MCF 10A (cell line): ENCODE results near the gene PRKCQ. TPM values are rescaled to one million over a fixed set of nuclear protein-coding genes. Genes with fewer than 3 reads are reported as not detected.

Experiments
- BruUV-seq: library from RNA; stranded (reverse); fragments of 400-500 nt; replicated peaks from 2 replicates; lab custom pipeline; 2021; lab: Mats Ljungman, UMichigan
- CTCF ChIA-PET: fragments of 300-600 bp; sonication (Branson Sonifier 250); formaldehyde crosslinking; extraction: SDS; loops from one replicate; lab custom pipeline; 2021; ENCODE audit warnings: antibody characterized with exemption, inconsistent platforms; lab: Yijun Ruan, JAX
- POLR2A ChIA-PET: fragments of 300-600, 350-650 bp; sonication (Branson Sonifier 250); formaldehyde crosslinking; extraction: SDS; loops from one replicate; lab custom pipeline; 2020; ENCODE audit warnings: antibody characterized with exemption, inconsistent platforms; lab: Yijun Ruan, JAX
- DNase-seq: peaks from one replicate; pipeline ENCODE4 v3.0.0-alpha.2; 2018; ENCODE audit not compliant: unreplicated experiment
- H3K27ac Mint-ChIP-seq: one replicate; pipeline ENCODE4 v1.8.0; 2022; ENCODE audit warnings: mild to moderate bottlenecking, low read depth, mixed read lengths; ENCODE audit not compliant: unreplicated experiment
- H3K27me3 Mint-ChIP-seq: one replicate; pipeline ENCODE4 v1.8.0; 2022; ENCODE audit warnings: mixed read lengths; ENCODE audit not compliant: insufficient read depth, unreplicated experiment
- H3K36me3 Mint-ChIP-seq: one replicate; pipeline ENCODE4 v1.8.0; 2022; ENCODE audit warnings: mild to moderate bottlenecking, moderate library complexity, mixed read lengths; ENCODE audit not compliant: insufficient read depth, unreplicated experiment
- H3K4me1 Mint-ChIP-seq: one replicate; pipeline ENCODE4 v1.8.0; 2022; ENCODE audit warnings: mixed read lengths; ENCODE audit not compliant: insufficient read depth, unreplicated experiment
- H3K4me3 Mint-ChIP-seq: one replicate; pipeline ENCODE4 v1.8.0; 2022; ENCODE audit warnings: mild to moderate bottlenecking, moderate library complexity, mixed read lengths; ENCODE audit not compliant: unreplicated experiment
- H3K9me3 Mint-ChIP-seq: one replicate; pipeline ENCODE4 v1.8.0; 2022; ENCODE audit warnings: mixed read lengths; ENCODE audit not compliant: unreplicated experiment
- intact Hi-C: fragments of 100-400 bp; cut with micrococcal nuclease; formaldehyde crosslinking; loops from 2 replicates; pipeline ENCODE4 v1.14.1; 2022
- total RNA-seq: library from RNA; stranded (reverse); gene quantifications from 2 replicates; pipeline ENCODE4 v1.2.3, GENCODE V29; 2022
- TF ChIP-seq, protein P1 (sequence below): fragments of 200-600 bp; IDR thresholded peaks from one replicate; pipeline ENCODE4 v1.8.0; 2022; ENCODE audit warnings: antibody characterized with exemption, mild to moderate bottlenecking; ENCODE audit not compliant: unreplicated experiment

The PRKCQ gene
- total RNA-seq, 1 experiment from 2014 or later = 0.44 TPM

DNA sequence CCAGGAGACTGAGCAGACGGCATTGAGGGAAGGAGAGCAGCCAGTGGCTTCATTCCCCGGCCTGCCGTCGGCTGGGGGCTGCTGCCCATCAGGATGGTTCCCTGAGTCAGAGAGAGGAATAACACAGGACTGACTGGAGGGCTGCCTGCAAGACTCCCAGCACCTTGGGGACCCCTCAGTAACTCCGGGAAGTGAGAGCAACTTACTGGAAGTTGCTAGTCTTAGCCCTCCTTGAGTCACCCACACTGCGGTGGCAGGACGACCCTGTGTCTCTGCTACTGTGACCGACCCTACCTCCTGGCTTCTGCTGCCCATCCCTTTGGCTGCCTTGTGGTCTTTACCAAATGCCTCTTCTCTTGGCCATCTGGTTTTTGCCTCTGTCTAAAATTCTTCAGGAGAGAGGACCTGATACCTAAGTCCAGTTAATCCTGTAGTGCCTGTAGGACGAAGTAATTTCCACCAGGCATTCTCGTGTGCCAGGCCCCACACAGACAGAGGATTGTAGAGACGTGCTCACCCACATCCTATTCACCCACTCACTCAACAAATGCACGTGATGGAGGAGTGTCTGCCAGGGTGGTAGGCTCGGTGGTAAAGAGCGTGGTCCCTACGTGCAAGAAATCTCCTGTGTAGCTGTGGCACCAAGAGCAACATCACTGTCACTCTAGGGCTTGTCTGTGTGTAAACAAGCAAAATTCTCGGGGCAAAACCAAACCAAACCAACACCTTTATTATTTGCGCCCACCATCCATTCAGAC lies 156.5 kb downstream of the PRKCQ start:
- TF ChIP-seq, protein P1, sequence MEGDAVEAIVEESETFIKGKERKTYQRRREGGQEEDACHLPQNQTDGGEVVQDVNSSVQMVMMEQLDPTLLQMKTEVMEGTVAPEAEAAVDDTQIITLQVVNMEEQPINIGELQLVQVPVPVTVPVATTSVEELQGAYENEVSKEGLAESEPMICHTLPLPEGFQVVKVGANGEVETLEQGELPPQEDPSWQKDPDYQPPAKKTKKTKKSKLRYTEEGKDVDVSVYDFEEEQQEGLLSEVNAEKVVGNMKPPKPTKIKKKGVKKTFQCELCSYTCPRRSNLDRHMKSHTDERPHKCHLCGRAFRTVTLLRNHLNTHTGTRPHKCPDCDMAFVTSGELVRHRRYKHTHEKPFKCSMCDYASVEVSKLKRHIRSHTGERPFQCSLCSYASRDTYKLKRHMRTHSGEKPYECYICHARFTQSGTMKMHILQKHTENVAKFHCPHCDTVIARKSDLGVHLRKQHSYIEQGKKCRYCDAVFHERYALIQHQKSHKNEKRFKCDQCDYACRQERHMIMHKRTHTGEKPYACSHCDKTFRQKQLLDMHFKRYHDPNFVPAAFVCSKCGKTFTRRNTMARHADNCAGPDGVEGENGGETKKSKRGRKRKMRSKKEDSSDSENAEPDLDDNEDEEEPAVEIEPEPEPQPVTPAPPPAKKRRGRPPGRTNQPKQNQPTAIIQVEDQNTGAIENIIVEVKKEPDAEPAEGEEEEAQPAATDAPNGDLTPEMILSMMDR = no peak
- DNase-seq = no peak
- POLR2A ChIA-PET = no interaction called here
- intact Hi-C loops = no loop called here
- H3K4me3 Mint-ChIP-seq = no peak overlapping the region
- no peak overlapping the region for H3K27ac Mint-ChIP-seq
- CTCF ChIA-PET = no interaction called here
- peaks cover 6% of the 10 kb centered on the region for H3K4me1 Mint-ChIP-seq
- no peaks in the 10 kb centered on the region for H3K27me3 Mint-ChIP-seq
- no peaks in the 10 kb centered on the region for H3K9me3 Mint-ChIP-seq
- H3K36me3 Mint-ChIP-seq = no peaks in the 10 kb centered on the region
- BruUV-seq = no TSS peak

DNA sequence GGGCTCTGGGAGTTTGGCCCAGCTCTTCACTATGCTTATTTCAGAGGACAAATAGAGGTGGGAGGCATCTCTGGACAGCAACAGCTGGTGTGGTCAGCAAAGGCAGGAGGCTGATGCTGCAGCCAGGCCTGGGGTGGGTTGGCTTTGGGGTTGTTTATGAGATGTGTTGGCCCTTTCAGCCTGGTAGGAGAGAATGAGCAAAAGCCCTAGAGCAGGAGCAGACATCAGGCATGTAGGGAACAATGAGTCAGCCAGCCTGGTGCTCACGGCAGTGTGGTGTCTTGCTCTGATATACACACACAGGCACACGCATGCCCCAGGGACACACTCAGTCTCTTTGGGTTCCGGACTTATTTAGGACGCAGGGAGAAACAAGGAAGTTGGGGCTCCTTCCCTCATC lies 157.1 kb downstream of the PRKCQ start:
- no peaks in the 10 kb centered on the region for H3K27me3 Mint-ChIP-seq
- POLR2A ChIA-PET = no interaction called here
- no peak overlapping the region for H3K4me3 Mint-ChIP-seq
- no peaks in the 10 kb centered on the region for H3K36me3 Mint-ChIP-seq
- peak; percentile 41 for DNase-seq
- peaks cover 6% of the 10 kb centered on the region for H3K4me1 Mint-ChIP-seq
- TF ChIP-seq, protein P1 = no peak
- H3K27ac Mint-ChIP-seq = no peak overlapping the region
- CTCF ChIA-PET = interaction anchor here (2.5 kb wide), 1 partner anchor 245 kb away, joined by 11 read pairs; no protein-coding TSS in a partner anchor
- no peaks in the 10 kb centered on the region for H3K9me3 Mint-ChIP-seq
- BruUV-seq = no TSS peak
- intact Hi-C loops = no loop called here

DNA sequence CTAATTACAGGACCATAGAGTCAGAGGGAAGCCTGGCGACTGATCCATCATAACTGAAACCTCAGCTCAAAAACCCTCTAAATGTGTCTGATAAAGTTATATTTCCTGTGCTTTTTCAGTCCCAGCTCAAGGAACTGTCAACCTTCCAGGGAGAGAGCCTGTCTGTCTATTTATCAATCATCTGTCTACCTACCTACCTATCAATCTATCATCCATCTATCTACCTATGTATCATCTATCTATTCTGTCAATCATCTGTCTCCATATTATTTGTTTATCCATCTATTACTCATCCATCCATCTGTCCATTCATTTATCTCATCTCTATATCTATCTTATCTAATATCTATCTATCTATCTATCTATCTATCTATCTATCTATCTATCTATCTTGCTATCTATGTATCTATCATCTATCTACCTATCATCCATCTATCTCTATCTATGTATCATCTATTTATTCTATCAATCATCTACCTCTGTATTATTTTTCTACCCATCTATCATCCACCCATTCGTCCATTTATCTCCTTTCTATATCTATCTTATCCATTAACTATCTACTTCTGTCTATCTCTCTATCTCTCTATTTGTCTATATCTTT lies 161.4 kb downstream of the PRKCQ start:
- Mint-ChIP-seq H3K4me1 (peaks cover 6% of the 10 kb centered on the region), H3K27me3 (peaks cover 11% of the 10 kb centered on the region), H3K36me3 (no peaks in the 10 kb centered on the region), H3K4me3 (no peak overlapping the region), H3K27ac (no peak overlapping the region), H3K9me3 (no peaks in the 10 kb centered on the region)
- BruUV-seq = no TSS peak
- TF ChIP-seq, protein P1 = no peak
- no peak for DNase-seq
- CTCF ChIA-PET = interaction anchor here (0.6 to 5.8 kb wide), 3 partner anchors 249 to 828 kb away, joined by 3 to 54 read pairs (median 3); no protein-coding TSS in a partner anchor
- POLR2A ChIA-PET = interaction anchor here (0.9 kb wide), 1 partner anchor 249 kb away, joined by 8 read pairs; no protein-coding TSS in a partner anchor
- intact Hi-C loops = no loop called here

DNA sequence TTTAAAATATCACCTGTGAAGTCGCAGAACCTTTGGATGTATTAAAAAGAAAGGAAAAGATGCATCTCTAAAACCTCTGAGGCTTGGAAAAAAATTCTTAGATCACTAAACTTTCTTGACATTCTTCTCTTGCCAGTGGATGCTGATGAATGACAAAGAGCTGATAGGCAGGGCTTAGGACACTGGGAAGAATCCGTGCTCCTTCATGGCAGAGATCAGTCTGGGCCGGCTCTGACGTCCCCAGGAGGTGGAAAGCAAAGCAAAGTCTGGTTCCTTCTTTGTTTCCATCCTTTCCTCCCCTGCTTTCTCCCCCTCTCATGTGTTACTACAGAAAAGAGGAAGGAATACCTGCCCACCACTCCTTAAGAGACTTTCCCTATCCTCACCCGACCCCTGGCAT lies 161.9 kb downstream of the PRKCQ start:
- Mint-ChIP-seq H3K27me3 (peaks cover 14% of the 10 kb centered on the region), H3K4me1 (peaks cover 5% of the 10 kb centered on the region)
- CTCF ChIA-PET = interaction anchor here (0.6 to 5.8 kb wide), 4 partner anchors 16 to 253 kb away, joined by 3 to 54 read pairs (median 4); no protein-coding TSS in a partner anchor

More for the DNA sequence above, 161.9 kb downstream of the PRKCQ start:
- POLR2A ChIA-PET = interaction anchor here (0.9 kb wide), 1 partner anchor 250 kb away, joined by 8 read pairs; no protein-coding TSS in a partner anchor
- Mint-ChIP-seq H3K9me3 (no peaks in the 10 kb centered on the region), H3K36me3 (no peaks in the 10 kb centered on the region), H3K4me3 (no peak overlapping the region), H3K27ac (no peak overlapping the region)
- DNase-seq = no peak
- no TSS peak for BruUV-seq
- intact Hi-C loops = no loop called here
- TF ChIP-seq, protein P1 = no peak
